ENCODE data around the gene CDH19. TPM values are rescaled to one million over a fixed set of nuclear protein-coding genes. Genes with fewer than 3 reads are reported as not detected.

CDH19 gene, protein sequence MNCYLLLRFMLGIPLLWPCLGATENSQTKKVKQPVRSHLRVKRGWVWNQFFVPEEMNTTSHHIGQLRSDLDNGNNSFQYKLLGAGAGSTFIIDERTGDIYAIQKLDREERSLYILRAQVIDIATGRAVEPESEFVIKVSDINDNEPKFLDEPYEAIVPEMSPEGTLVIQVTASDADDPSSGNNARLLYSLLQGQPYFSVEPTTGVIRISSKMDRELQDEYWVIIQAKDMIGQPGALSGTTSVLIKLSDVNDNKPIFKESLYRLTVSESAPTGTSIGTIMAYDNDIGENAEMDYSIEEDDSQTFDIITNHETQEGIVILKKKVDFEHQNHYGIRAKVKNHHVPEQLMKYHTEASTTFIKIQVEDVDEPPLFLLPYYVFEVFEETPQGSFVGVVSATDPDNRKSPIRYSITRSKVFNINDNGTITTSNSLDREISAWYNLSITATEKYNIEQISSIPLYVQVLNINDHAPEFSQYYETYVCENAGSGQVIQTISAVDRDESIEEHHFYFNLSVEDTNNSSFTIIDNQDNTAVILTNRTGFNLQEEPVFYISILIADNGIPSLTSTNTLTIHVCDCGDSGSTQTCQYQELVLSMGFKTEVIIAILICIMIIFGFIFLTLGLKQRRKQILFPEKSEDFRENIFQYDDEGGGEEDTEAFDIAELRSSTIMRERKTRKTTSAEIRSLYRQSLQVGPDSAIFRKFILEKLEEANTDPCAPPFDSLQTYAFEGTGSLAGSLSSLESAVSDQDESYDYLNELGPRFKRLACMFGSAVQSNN
- not detected in 2 replicates for total RNA-seq

DNA sequence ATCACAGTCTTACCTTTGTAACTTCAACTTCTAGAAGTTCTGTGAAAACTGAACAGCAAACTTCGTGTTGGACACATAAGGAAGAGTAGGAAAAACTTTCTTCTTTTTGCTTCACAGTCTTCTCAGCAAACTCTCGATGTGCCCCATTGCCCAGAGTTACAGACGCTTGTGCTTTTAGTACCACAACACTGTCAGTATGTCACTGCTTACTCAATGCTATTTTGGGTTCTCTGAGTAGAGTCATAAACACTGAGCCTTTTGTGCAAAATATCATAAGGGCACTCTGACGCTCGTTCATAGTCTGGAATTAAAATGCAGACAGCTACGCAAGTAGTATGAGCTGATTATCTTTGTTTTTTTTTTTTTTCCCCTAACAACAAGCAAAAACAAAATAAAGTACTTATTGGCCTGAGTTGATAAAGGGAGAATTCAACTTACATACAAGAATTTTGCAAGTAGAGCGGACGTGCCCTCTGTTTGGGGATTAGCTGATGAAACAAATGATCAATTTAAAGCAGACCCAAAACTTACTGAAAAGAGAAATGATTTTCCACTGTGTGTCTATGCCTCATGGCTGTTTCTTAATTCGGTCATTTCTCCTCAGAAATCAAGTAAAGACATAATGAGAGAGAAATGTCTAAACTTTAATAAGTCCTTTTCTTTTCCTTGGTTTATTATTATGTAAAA lies at the start of gene CDH19:
TSS of gene CDH19 (minus strand) at position 150 of the 687 bp plus-strand sequence. CDS start 31,886 bp downstream, outside the sequence.

All from mesangial cell (primary cell).